Measurements from ENCODE around the gene ATXN10. TPM values are rescaled to one million over a fixed set of nuclear protein-coding genes. Genes with fewer than 3 reads are reported as not detected.

The ATXN10 gene
- total RNA-seq, 2 experiments from 2014 or later: 43.8 to 48.0 TPM

- ATAC-seq (ENCODE audit: poor library complexity): no peak
- Histone ChIP-seq H3K4me1 (ENCODE audit: insufficient read depth, low read length) (no peaks in the 10 kb centered on the region), H3K4me3 (ENCODE audit: low read length) (no peak overlapping the region), H3K9me3 (ENCODE audit: control insufficient read depth in 1 of 2, insufficient read depth in 1 of 2, low read length in 2 of 2) (no peaks in the 10 kb centered on the region), H3K27me3 (ENCODE audit: control insufficient read depth in 1 of 2, insufficient read depth in 2 of 2, low read length in 2 of 2) (no peaks in the 10 kb centered on the region), H3K27ac (ENCODE audit: low read depth in 1 of 2, low read length in 2 of 2) (no peak overlapping the region), H3K36me3 (ENCODE audit: insufficient read depth, low read length) (no peaks in the 10 kb centered on the region)
- no peak for DNase-seq
- CTCF ChIA-PET: no interaction called here
- H3K27me3 Mint-ChIP-seq: no peaks in the 10 kb centered on the region
- no peak overlapping the region for H3K4me3 Mint-ChIP-seq
- no peaks in the 10 kb centered on the region for H3K9me3 Mint-ChIP-seq
- TF ChIP-seq CTCF (IDR thresholded peaks at IDR 0.05): no peak
- POLR2A ChIA-PET: no interaction called here
- H3K27ac Mint-ChIP-seq: no peak overlapping the region
- intact Hi-C loops (cut with DNase I, micrococcal nuclease): no loop called here
- peaks cover 5% of the 10 kb centered on the region for H3K4me1 Mint-ChIP-seq (ENCODE audit: low read depth)
- H3K36me3 Mint-ChIP-seq (ENCODE audit: low read depth): peaks cover 36% of the 10 kb centered on the region
Observed at GRCh38 chr22:45783021-45783420, 111.4 kb downstream of the ATXN10 start.

- Histone ChIP-seq H3K9me3 (ENCODE audit: control insufficient read depth in 1 of 2, insufficient read depth in 1 of 2, low read length in 2 of 2) (no peaks in the 10 kb centered on the region), H3K36me3 (ENCODE audit: insufficient read depth, low read length) (no peaks in the 10 kb centered on the region), H3K27ac (ENCODE audit: low read depth in 1 of 2, low read length in 2 of 2) (no peak overlapping the region), H3K27me3 (ENCODE audit: control insufficient read depth in 1 of 2, insufficient read depth in 2 of 2, low read length in 2 of 2) (no peaks in the 10 kb centered on the region), H3K4me1 (ENCODE audit: insufficient read depth, low read length) (no peaks in the 10 kb centered on the region), H3K4me3 (ENCODE audit: low read length) (no peak overlapping the region)
- no peaks in the 10 kb centered on the region for H3K9me3 Mint-ChIP-seq
- no peaks in the 10 kb centered on the region for H3K27me3 Mint-ChIP-seq
- H3K4me1 Mint-ChIP-seq (ENCODE audit: low read depth): no peaks in the 10 kb centered on the region
- no peak for TF ChIP-seq CTCF (IDR thresholded peaks at IDR 0.05)
- H3K36me3 Mint-ChIP-seq (ENCODE audit: low read depth): peaks cover 37% of the 10 kb centered on the region
- ChIA-PET CTCF (no interaction called here), POLR2A (no interaction called here)
- DNase-seq (no peak), ATAC-seq (ENCODE audit: poor library complexity) (no peak)
- no peak overlapping the region for H3K4me3 Mint-ChIP-seq
- intact Hi-C loops (cut with DNase I, micrococcal nuclease): no loop called here
- no peak overlapping the region for H3K27ac Mint-ChIP-seq
Observed at GRCh38 chr22:45783690-45784089, 112.1 kb downstream of the ATXN10 start.

- Mint-ChIP-seq H3K27ac (no peak overlapping the region), H3K4me3 (no peak overlapping the region), H3K36me3 (ENCODE audit: low read depth) (peaks cover 38% of the 10 kb centered on the region), H3K27me3 (no peaks in the 10 kb centered on the region), H3K9me3 (no peaks in the 10 kb centered on the region), H3K4me1 (ENCODE audit: low read depth) (no peaks in the 10 kb centered on the region)
- no peaks in the 10 kb centered on the region for H3K9me3 ChIP-seq (ENCODE audit: control insufficient read depth in 1 of 2, insufficient read depth in 1 of 2, low read length in 2 of 2)
- CTCF ChIA-PET: no interaction called here
- ATAC-seq (ENCODE audit: poor library complexity) (no peak), DNase-seq (no peak)
- H3K27ac ChIP-seq (ENCODE audit: low read depth in 1 of 2, low read length in 2 of 2): no peak overlapping the region
- POLR2A ChIA-PET: no interaction called here
- no peaks in the 10 kb centered on the region for H3K4me1 ChIP-seq (ENCODE audit: insufficient read depth, low read length)
- no peak overlapping the region for H3K4me3 ChIP-seq (ENCODE audit: low read length)
- TF ChIP-seq CTCF (IDR thresholded peaks at IDR 0.05): no peak
- H3K27me3 ChIP-seq (ENCODE audit: control insufficient read depth in 1 of 2, insufficient read depth in 2 of 2, low read length in 2 of 2): no peaks in the 10 kb centered on the region
- H3K36me3 ChIP-seq (ENCODE audit: insufficient read depth, low read length): no peaks in the 10 kb centered on the region
- intact Hi-C loops (cut with DNase I, micrococcal nuclease): no loop called here
Observed at GRCh38 chr22:45784357-45785277, 113.0 kb downstream of the ATXN10 start.
